NCI-H2107 (cell line): ENCODE data around the gene ASPHD2.
"Not testable (repeated sequence)": the region's sequence is repeated elsewhere in the genome, so short reads cannot be mapped to it uniquely, and the experiment has no call there.

Source experiments
- DNase-seq: peaks from one replicate; lab custom pipeline; 2025; lab: John Stamatoyannopoulos, UW

Gene ASPHD2

GRCh38 chr22:26428515-26429457 lies at the start of gene ASPHD2:
ASPHD2 (plus strand) TSS chr22:26429260; CDS start chr22:26433616, 4,356 bp downstream.
- DNase-seq, result no peak

- no peak for DNase-seq
Measured at GRCh38 chr22:26380072-26380830, 48.8 kb upstream of the ASPHD2 start.

GRCh38 chr22:26382782-26383181 lies 46.3 kb upstream of the ASPHD2 start:
- DNase-seq, result no peak

- no peak for DNase-seq
Measured at GRCh38 chr22:26383968-26384556, 45.0 kb upstream of the ASPHD2 start.

GRCh38 chr22:26385164-26385563 lies 43.9 kb upstream of the ASPHD2 start:
- DNase-seq, result no peak

- DNase-seq, result no peak
Measured at GRCh38 chr22:26389125-26389524, 39.9 kb upstream of the ASPHD2 start.

- DNase-seq, result no peak
Measured at GRCh38 chr22:26391091-26391490, 38.0 kb upstream of the ASPHD2 start.

- no peak for DNase-seq
Measured at GRCh38 chr22:26391623-26392022, 37.4 kb upstream of the ASPHD2 start.

- DNase-seq, result no peak
Measured at GRCh38 chr22:26393929-26394328, 35.1 kb upstream of the ASPHD2 start.

- no peak for DNase-seq
Measured at GRCh38 chr22:26394777-26395176, 34.3 kb upstream of the ASPHD2 start.

GRCh38 chr22:26395926-26396325 lies 33.1 kb upstream of the ASPHD2 start:
- no peak for DNase-seq

GRCh38 chr22:26398741-26399153 lies 30.3 kb upstream of the ASPHD2 start:
- no peak for DNase-seq

GRCh38 chr22:26399289-26399688 lies 29.8 kb upstream of the ASPHD2 start:
- no peak for DNase-seq

- DNase-seq, result no peak
Measured at GRCh38 chr22:26401726-26402125, 27.3 kb upstream of the ASPHD2 start.

GRCh38 chr22:26404851-26405421 lies 24.1 kb upstream of the ASPHD2 start:
- no peak for DNase-seq

GRCh38 chr22:26406118-26406517 lies 22.9 kb upstream of the ASPHD2 start:
- no peak for DNase-seq

- not testable (repeated sequence) for DNase-seq
Measured at GRCh38 chr22:26408562-26409220, 20.4 kb upstream of the ASPHD2 start.

- DNase-seq, result no peak
Measured at GRCh38 chr22:26409719-26410335, 19.2 kb upstream of the ASPHD2 start.

- no peak for DNase-seq
Measured at GRCh38 chr22:26410386-26410785, 18.7 kb upstream of the ASPHD2 start.

GRCh38 chr22:26414347-26414746 lies 14.7 kb upstream of the ASPHD2 start:
- no peak for DNase-seq

GRCh38 chr22:26416256-26416655 lies 12.8 kb upstream of the ASPHD2 start:
- no peak for DNase-seq
